Activated CD8-positive, alpha-beta memory T cell treated with anti-CD3 and anti-CD28 coated beads for 48 hours (primary cell): ENCODE data around the gene CCL25.
"Not testable (repeated sequence)": the region's sequence is repeated elsewhere in the genome, so short reads cannot be mapped to it uniquely, and the experiment has no call there.

ENCODE experiments used
- DNase-seq, 3 experiments: peaks; one replicate each; pipeline ENCODE4 v3.0.0-alpha.2; 2020; ENCODE audit warnings: low read depth in 2 of 3, low spot score in 2 of 3

CCL25 gene

DNA sequence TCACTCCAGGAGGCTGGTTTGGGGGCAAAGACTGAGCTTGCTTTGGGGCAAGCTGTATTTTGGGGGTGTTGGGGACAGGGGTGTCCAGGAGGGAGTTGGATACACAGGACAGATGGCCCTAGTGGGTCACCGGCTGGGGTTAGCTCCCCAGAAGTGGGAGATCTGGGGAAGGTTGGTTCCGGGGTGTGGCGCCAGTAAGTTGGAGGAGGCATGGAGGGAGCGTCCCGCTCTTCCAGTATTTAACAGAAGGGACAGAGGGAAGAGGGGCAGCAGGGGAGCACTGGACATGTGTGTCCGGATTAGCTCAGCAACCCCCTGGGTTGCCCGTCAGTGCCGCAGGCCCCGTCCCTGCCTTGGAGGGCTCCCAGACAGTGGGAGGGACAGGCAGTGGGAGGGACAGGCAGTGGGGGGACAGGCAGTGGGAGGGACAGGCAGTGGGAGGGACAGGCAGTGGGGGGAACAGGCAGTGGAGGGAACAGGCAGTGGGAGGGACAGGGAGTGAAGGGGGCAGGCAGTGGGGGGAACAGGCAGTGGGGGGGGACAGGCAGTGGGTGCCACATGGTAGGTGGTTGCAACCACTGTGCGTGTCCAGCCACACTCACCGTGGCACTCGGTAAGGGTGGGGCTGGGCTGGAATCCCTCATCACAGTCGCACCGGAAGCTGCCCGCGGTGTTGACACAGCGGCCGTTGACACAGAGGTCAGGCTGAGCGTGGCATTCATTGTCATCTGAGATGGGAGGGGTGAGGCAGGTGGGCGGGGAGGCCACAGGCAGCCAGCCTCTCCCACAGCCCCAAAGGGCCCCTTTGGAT lies 33.2 kb downstream of the CCL25 start:
- no peak for DNase-seq

DNA sequence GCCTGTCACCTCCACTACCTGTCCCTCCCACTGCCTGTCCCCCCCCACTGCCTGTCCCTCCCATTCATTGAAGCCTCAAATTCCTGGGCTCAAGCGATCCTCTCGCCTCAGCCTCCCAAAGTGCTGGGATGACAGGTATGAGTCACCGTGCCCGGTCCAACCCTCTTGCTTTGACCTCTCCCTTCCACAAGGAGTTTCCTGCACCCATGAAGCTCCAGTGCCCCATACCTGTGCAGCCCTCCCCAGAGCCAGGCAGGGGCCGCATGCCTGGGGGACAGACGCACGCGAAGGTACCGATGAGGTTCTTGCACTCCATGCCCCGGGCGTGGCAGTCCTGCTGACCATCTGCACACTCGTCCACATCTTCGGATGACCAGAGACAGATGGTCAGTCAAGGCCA lies 34.3 kb downstream of the CCL25 start:
- DNase-seq: no peak

DNA sequence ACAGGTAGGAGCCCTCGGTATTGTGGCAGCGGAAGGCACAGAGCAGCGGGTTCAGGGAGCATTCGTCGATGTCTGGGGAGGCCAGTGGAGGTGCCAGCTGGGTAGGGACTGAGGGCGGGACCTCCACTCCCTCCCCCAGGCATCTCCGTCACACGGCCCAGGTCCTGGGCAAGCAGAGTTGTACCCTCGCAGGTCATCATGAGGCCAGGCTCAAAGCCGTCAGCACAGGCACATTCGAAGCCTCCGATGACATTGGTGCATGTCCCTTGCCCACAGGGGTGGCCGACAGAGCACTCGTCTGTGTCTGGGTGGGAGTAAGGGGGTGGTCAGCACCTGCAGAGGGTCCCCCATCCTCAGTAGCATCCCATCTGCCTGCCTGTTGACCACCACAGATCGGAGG lies 35.3 kb downstream of the CCL25 start:
- DNase-seq: no peak

DNA sequence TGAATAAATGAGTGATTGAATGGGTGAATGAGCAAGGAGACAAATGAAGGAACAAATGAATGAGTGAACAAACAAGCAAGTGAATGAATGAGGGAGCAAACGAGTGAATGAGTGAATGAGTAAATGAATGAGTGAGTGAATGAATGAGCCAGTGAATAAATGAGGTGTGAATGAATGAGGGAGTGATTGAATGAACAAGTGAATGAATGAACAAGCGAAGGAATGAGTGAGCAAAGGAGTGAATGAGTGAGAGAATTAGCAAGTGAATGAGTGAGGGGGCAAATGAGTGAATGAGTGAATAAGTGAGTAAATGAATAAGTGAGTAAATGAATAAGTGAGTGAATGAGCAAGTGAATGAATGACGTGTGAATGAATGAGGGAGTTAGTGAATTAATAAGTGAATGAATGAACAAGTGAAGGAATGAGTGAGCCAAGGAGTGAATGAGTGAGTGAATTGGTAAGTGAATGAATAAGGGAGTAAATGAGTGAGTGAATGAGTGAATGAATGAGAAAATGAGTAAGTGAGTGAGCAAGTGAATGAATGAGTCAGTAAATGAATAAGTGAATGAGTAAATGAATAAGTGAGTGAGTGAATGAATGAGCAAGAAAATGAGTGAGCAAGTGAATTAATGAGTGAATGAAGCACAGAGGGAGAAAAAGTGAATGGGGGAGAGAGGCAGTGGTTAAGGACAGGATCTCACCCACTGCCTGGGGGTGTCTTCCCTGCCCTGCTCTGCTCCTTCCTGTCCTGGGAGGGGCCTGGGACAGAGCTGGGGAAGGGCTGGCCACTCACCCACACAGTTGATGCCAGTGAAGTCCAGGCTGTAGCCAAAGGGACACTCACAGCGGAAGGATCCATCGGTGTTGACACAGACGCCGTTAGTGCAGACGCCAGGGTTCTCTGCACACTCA lies 36.4 kb downstream of the CCL25 start:
- no peak for DNase-seq

DNA sequence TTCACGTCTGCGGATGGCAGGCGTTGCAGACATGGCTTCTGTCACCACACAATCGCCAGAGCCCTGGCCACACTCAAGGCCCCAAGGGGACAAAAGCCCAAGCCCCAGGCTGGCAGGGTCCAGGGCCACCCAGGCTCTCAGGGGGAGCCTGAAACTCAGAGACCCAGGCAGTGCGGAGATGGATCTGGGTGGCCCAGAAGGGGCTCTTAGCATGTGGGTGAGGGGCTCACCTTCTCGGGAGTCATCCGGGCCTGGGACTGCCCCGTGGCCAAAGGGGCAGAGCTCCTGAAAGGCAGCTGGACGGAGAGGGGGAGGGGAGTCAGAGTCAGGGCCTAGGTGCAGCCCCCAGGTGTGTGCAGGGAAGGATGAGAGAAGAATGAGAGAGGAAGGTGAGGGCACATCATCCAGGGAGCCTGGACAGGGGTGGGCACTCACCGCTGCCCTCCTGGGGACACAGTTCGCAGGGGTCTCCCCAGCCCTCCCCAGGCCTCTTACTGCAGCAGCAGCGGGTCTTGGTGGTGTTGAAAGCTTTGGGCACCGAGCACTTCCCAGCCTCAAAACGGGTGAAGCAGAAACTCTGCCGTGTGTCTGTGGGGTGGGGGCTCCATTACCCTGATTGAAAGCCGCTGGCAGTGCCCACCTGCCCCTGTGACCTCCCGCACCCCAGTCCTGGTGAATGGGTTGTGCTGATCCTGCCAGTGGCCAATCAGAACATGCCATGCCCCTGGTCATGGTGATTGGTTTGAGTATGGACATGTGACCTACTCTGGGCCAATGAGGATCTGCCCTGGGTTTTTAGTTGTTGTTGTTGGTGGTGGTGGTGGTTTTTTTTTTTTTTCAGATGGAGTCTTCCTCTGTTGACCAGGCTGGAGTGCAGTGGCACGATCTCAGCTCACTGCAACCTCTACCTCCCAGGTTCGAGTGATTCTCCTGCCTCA lies 37.4 kb downstream of the CCL25 start:
- no peak for DNase-seq

DNA sequence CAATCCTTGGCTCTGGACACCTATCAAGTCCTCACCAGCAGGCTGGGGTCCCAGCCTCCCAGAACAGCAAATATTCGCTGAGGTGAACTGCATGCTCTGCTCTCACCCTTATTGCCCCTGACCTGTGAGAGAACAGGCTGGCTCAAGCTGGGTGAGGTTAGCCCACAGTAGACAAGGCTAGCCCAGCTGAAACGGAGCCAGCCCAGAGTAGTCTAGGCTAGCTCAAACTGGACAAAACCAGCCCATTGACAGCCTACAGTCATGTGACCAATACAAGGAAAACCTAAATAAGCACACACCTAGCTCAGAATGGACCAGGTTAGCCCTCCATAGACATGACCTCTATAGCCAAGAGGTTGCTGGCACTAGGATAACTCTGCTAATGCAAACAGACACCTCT lies 38.4 kb downstream of the CCL25 start:
- DNase-seq: no peak

DNA sequence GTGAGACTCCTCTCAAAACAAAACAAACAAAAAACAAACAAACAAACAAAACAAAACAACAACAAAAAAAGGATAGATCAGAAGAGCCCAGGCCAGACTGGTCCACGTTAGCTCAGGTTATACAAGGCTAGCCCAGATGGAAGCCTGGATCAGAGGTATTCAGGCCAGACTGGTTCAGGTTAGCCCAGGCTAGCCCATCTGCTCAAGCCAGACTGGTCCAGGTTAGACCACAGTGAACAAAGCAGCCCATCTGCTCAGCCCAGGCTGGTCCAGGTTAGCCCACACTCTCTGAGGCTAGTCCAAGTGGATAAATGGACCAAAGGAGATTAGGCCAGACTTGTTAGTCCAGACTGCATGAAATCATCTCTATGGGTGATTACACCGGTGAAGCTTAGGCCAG lies 41.2 kb downstream of the CCL25 start:
- no peak for DNase-seq

DNA sequence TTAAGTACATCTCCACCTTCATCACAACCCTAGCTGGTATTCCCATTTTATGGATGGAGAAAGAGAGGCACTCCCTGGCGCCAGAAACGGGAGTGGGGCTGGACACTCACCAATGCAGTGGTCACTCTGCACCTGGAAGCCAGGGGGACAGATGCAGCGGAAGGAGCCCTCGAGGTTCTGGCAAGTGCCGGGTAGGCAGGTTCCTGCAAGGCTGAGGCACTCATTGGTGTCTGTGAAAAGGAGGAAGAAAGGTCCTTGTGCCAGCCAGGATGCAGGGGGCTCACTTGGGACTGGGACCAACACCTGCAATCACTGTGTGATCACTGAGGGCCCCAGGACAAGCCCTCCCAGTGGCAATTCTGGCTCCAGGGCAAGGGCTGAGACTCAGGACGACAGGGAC lies 41.8 kb downstream of the CCL25 start:
- DNase-seq: no peak

DNA sequence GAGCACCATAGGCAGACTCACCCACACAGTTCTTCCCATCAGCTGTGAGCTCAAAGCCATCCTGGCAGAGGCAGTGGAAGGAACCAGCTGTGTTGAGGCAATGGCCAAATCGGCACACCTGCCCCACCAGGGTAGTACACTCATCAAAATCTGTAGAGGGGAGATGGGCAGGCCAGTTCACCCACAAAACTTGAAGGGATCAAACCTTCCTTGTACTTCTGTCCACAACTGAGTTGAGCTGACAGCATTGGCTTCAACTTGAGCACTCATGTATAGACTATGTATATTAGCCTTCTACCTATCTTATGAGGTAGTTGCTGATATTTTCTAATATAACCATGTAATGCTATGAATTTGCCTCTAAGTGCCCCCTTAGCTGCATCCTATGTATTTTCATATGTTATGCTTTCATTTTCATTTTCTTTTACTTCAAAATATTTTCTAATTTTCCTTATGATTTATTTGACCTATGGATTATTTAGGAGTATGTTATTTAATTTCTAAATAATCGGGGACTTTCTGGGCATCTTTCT lies 42.9 kb downstream of the CCL25 start:
- no peak for DNase-seq

DNA sequence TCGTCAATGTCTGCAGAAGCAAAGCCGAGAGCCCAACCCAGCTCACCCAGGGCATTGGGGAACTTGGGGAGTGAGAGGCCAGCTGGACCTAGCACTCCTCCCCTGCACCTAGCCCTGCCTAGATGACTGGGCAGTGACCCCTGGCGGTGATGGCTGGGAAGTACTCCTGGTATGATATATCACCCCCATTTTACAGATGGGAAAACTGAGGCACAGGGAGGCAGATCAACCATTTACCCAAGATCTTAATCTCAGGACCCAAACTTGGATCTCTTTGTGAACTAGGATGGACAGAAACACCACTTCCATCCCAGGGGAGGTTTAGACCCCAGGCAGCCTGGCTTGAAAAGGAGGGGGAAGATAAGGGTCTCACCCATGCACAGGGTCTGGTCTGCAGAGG lies 43.5 kb downstream of the CCL25 start:
- no peak for DNase-seq

DNA sequence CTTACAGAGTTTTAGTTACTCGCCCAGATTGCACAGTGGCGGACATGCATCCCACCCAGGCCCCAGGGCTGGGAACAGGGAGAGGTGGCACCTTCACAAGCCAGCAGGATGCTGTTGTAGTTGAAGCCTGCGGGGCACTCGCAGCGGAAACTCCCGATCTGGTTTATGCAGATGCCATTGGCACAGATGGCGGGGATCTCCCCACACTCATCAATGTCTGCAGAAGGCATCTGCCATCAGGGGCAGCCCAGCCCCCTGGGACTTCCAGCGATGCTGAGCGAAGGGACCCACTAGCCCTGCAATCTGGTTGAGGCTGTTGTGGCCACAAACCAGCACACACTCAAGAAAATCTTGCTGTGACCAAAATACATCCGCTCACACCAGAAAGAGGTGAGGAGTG lies 44.6 kb downstream of the CCL25 start:
- no peak for DNase-seq

DNA sequence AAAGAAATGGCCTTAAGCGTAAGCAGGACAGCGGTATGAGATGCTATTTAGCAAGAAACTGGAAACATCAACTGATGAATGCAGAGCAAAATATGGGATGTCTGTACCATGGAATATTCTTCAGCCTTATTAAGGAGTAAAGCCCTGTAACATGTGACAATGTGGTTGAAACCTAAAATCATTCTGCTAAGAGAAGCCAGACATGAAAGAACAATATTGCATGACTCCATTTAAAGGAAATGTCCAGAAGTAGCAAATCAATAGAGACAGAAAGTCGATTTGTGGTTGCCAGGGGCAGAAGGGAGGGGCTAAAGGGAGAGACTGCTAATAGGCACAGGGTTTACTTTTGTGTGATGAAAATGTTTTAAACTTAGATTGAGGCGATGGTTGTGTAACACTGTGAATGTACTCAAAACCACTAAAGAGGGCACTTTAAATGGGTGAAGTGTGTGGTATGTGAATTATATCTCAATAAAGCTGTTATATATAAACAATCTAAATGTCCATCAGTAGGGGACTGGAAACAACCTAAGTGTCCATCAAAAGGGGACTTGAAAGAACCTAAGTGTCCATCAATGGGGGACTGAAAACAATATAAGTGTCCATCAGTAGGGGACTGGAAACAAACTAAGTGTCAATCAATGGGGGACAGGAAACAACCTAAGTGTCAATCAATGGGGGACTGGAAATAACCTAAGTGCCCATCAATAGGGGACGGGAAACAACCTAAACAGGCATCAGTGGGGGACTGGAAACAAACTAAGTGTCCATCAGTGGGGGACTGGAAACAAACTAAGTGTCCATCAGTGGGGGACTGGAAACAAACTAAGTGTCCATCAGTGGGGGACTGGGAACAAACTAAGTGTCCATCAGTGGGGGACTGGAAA lies 45.4 kb downstream of the CCL25 start:
- no peak for DNase-seq

DNA sequence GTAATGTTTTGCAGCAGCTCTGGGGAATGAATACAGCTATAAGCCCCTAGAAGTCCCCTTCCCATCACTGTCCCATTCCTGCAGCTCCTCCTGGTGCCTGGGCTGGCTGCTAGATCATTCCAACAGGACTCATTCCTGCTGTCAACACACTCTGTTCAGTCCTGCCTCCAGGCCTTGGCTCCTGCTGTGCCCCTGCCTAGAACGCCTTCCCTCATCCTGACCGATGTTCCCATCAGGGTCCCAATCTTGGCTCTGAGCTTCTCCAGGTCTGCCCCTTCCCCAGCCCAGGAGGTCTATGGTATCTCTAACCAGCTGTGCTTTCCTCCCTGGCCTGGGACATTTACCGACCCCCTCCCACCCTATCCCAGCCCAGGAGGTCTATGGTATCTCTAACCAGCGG lies 48.8 kb downstream of the CCL25 start:
- DNase-seq: no peak

DNA sequence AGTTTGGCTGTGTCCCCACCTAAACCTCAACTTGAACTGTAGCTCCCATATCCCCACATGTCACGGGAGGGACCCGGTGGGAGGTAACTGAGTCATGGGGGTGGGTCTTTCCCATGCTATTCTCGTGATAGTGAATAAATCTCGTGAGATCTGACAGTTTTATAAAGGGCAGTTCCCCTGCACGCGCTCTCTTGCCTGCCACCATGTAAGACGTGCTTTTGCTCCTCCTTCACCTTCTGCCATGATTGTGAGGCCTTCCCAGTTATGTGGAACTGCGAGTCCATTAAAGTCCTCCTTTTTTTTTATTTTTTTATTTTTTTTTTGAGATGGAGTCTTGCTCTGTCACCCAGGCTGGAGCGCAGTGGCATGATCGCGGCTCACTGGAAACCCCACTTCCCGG lies 49.4 kb downstream of the CCL25 start:
- not testable (repeated sequence) for DNase-seq

DNA sequence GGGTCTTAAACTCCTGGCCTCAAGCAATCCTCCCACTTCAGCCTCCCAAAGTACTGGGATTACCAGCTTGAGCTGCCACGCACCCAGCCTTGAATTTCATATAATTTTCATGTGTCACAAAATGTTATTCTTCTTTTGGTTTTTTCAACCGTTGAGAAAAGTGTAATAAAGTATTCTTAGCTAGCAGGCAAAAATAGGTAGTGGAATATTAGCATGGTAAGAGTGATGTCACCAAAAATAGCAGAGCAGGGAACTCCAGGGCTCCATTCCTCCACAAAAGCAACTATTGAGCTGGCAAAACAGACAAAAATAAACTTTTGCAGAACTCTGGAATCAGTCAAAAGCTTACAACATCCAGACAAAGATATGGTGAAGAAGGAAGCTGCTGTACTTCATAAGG lies 52.9 kb downstream of the CCL25 start:
- no peak for DNase-seq

DNA sequence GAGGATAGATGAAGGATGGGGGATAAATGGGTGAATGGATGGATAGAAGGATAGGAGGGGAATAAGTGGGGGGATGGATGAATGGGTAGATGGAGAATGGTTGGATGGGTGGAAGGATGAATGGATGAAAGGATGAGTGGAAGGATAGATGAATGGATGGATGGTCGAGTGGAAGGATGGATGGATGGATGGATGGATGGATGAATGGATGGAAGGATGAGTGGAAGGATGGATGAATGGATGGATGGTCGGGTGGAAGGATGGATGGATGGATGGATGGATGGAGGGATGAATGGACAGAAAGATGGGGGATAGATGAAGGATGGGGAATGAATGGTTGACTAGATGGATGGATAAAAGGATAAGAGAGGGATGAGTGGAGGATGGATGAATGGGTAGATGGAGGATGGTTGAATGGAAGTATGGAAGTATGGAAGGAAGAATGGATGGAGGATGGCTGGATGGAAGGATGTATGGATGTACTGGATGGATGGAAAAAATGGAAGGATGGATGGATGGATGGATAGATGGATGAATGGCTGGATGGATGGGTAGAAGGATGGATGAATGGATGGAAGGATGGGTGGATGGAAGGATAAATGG lies 54.8 kb downstream of the CCL25 start:
- DNase-seq: no peak

DNA sequence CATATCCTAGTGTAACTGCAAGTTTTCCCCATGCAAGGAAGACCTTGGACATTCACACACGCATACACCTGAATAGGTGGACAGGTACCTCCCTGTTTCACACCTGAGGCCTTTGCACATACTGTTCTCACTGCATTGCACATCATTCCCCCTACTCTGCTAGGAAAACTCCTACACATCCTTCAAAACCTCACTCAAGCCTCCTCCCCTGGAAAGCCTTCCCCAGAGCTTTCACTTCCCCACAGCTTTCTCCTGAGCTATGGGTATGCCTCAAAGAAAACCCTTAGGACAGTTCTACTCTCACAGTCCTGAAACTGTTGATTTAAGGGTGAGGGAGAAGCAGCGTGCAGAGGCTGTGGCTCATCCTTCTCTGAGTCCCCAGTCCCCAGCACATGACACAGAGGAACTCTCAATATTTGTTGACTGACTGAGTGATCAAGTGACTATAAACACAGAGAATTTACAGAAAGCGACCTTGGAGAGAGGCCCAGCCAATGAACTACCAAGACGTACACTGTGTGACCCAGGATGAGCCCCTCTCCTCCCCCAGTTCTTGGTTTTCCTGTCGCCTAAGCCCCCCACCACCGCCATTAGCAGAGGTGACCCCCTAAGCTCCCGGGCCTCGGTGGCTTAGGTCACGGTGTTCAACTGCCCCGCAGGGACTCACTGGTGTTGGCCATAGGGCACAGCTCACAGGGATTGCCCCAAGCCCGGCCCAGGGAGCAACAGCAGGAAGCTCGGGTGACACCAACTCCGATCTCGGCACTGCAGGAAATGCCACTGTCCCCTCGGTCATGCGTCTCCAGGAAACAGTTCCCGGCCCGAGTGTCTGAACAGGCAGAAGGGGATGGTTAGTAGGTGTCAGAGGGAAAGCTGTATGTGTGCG lies 56.2 kb downstream of the CCL25 start:
- DNase-seq: no peak

DNA sequence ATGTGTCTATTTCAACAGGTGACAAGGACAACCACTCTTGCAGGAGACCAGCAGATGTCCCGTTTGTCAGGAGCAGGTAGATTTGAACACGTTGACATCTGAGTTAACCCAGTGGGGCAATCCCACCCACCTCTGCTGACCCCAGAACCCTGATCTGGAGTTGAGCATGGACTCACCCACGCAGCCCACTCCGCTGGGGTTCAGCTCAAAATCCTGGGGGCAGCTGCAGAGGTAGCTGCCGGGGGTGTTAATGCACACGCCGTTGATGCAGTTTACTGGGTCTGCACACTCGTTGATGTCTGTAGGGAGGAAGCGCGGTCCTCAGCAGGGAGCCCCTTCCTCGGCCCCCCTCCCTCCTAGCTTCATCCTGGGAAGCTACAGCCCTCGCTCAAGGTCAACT lies 56.9 kb downstream of the CCL25 start:
- DNase-seq: no peak
